Mesodermal cell (in vitro differentiated cells): ENCODE results near the gene LAIR1. TPM values are rescaled to one million over a fixed set of nuclear protein-coding genes. Genes with fewer than 3 reads are reported as not detected.

Source experiments
- H3K27ac ChIP-seq: 2 replicates; pipeline ENCODE4 v1.7.0; 2013; ENCODE audit warnings: mild to moderate bottlenecking, low read depth, low read length, moderate library complexity; ENCODE audit not compliant: severe bottlenecking
- H3K36me3 ChIP-seq: 2 replicates; pipeline ENCODE4 v1.7.1; 2013; ENCODE audit warnings: mild to moderate bottlenecking, low read length, moderate library complexity; ENCODE audit not compliant: control insufficient read depth, insufficient read depth
- H3K4me1 ChIP-seq: one replicate; pipeline ENCODE4 v1.7.1; 2013; ENCODE audit warnings: mild to moderate bottlenecking, low read length; ENCODE audit not compliant: insufficient read depth, control insufficient read depth, poor library complexity, severe bottlenecking
- H3K4me3 ChIP-seq: 2 replicates; pipeline ENCODE4 v1.7.0; 2013; ENCODE audit warnings: low read length, control low read depth, mild to moderate bottlenecking; ENCODE audit not compliant: insufficient read depth, poor library complexity, severe bottlenecking; ENCODE audit errors: extremely low read depth
- H3K9me3 ChIP-seq: 2 replicates; pipeline ENCODE4 v1.7.1; 2013; ENCODE audit warnings: mild to moderate bottlenecking, low read length, moderate library complexity; ENCODE audit not compliant: control insufficient read depth
- WGBS, 2 experiments: methylation state at CpG; one replicate each; pipeline ENCODE4 v1.1.5; 2013; ENCODE audit warnings: missing lambda C conversion rate in 2 of 2; ENCODE audit not compliant: insufficient coverage in 2 of 2; 5-methylcytosine and 5-hydroxymethylcytosine counted together
- polyA plus RNA-seq, 2 experiments: library from polyadenylated mRNA; stranded (reverse); fragments of 50-300 nt; gene quantifications; one replicate each; pipeline ENCODE4 v1.2.3, GENCODE V29; 2013

Gene LAIR1
- polyA plus RNA-seq (2013, experiment 1 of 2), result not detected
- not detected for polyA plus RNA-seq (2013, experiment 2 of 2)

GRCh38 chr19:54364775-54365257 is at the start of gene LAIR1:
Gene LAIR1, minus strand, starts transcription at chr19:54364931. Its CDS starts 127 bp downstream, at chr19:54364804.
- Histone ChIP-seq H3K9me3 (no peaks in the 10 kb centered on the region), H3K4me3 (no peak within 1 kb of the TSS), H3K27ac (no peak within 1 kb of the TSS), H3K4me1 (no peaks in the 10 kb centered on the region), H3K36me3 (no peaks in the 10 kb centered on the region)
- WGBS, 2 experiments, result 84 to 86% methylated on average over 11 to 12 of the region's 13 CpGs

- no peaks in the 10 kb centered on the region for H3K36me3 ChIP-seq
- H3K27ac ChIP-seq, result no peak overlapping the region
- H3K4me3 ChIP-seq, result no peak overlapping the region
- H3K4me1 ChIP-seq, result peaks cover 19% of the 10 kb centered on the region
- no peaks in the 10 kb centered on the region for H3K9me3 ChIP-seq
- WGBS, 2 experiments, result 80 to 81% methylated on average over 1 to 2 of the region's 4 CpGs
These were observed 49.4 kb upstream of the LAIR1 start for GRCh38 chr19:54414156-54414555.

GRCh38 chr19:54412877-54413276 is 48.1 kb upstream of the LAIR1 start:
- no peak overlapping the region for H3K27ac ChIP-seq
- WGBS, 2 experiments, result 58 to 65% methylated on average over 2 of the region's 4 CpGs
- H3K4me1 ChIP-seq, result peaks cover 6% of the 10 kb centered on the region
- no peaks in the 10 kb centered on the region for H3K36me3 ChIP-seq
- H3K4me3 ChIP-seq, result no peak overlapping the region
- H3K9me3 ChIP-seq, result no peaks in the 10 kb centered on the region

- Histone ChIP-seq H3K4me3 (no peak overlapping the region), H3K36me3 (no peaks in the 10 kb centered on the region), H3K27ac (no peak overlapping the region), H3K9me3 (no peaks in the 10 kb centered on the region), H3K4me1 (peaks cover 3% of the 10 kb centered on the region)
These were observed 46.3 kb upstream of the LAIR1 start for GRCh38 chr19:54411033-54411432.

GRCh38 chr19:54408456-54409026 is 43.8 kb upstream of the LAIR1 start:
- H3K4me1 ChIP-seq, result no peaks in the 10 kb centered on the region
- no peaks in the 10 kb centered on the region for H3K36me3 ChIP-seq
- H3K9me3 ChIP-seq, result no peaks in the 10 kb centered on the region
- 83 to 93% methylated on average over 4 of the region's 9 CpGs for WGBS, 2 experiments
- H3K27ac ChIP-seq, result no peak overlapping the region
- no peak overlapping the region for H3K4me3 ChIP-seq

- Histone ChIP-seq H3K36me3 (no peaks in the 10 kb centered on the region), H3K27ac (no peak overlapping the region), H3K4me3 (no peak overlapping the region), H3K4me1 (no peaks in the 10 kb centered on the region), H3K9me3 (no peaks in the 10 kb centered on the region)
- WGBS, 2 experiments, result 85 to 91% methylated on average over 5 to 7 of the region's 7 CpGs
These were observed 43.0 kb upstream of the LAIR1 start for GRCh38 chr19:54407780-54408179.

GRCh38 chr19:54405628-54406027 is 40.9 kb upstream of the LAIR1 start:
- no peak overlapping the region for H3K27ac ChIP-seq
- no peaks in the 10 kb centered on the region for H3K9me3 ChIP-seq
- no peak overlapping the region for H3K4me3 ChIP-seq
- H3K4me1 ChIP-seq, result no peaks in the 10 kb centered on the region
- H3K36me3 ChIP-seq, result no peaks in the 10 kb centered on the region

- WGBS, 2 experiments, result 87 to 93% methylated on average over 7 to 8 of the region's 8 CpGs
- no peak overlapping the region for H3K4me3 ChIP-seq
- H3K36me3 ChIP-seq, result no peaks in the 10 kb centered on the region
- no peaks in the 10 kb centered on the region for H3K4me1 ChIP-seq
- H3K9me3 ChIP-seq, result no peaks in the 10 kb centered on the region
- no peak overlapping the region for H3K27ac ChIP-seq
These were observed 38.3 kb upstream of the LAIR1 start for GRCh38 chr19:54403054-54403453.

GRCh38 chr19:54400913-54401312 is 36.2 kb upstream of the LAIR1 start:
- 73% methylated on average over 3 of the region's 6 CpGs; no CpG with 5 or more reads in 1 of the 2 experiments for WGBS, 2 experiments

GRCh38 chr19:54399189-54399588 is 34.5 kb upstream of the LAIR1 start:
- Histone ChIP-seq H3K36me3 (no peaks in the 10 kb centered on the region), H3K4me1 (no peaks in the 10 kb centered on the region), H3K4me3 (no peak overlapping the region), H3K27ac (no peak overlapping the region), H3K9me3 (no peaks in the 10 kb centered on the region)
- 20 to 40% methylated on average over 1 of the region's 2 CpGs for WGBS, 2 experiments

More at GRCh38 chr19:54400913-54401312, 36.2 kb upstream of the LAIR1 start:
- no peak overlapping the region for H3K4me3 ChIP-seq
- no peaks in the 10 kb centered on the region for H3K36me3 ChIP-seq
- no peaks in the 10 kb centered on the region for H3K9me3 ChIP-seq
- H3K27ac ChIP-seq, result no peak overlapping the region
- H3K4me1 ChIP-seq, result no peaks in the 10 kb centered on the region

- no peak overlapping the region for H3K27ac ChIP-seq
- H3K36me3 ChIP-seq, result no peaks in the 10 kb centered on the region
- H3K9me3 ChIP-seq, result no peaks in the 10 kb centered on the region
- 57 to 87% methylated on average over 3 to 5 of the region's 8 CpGs for WGBS, 2 experiments
- H3K4me3 ChIP-seq, result no peak overlapping the region
- H3K4me1 ChIP-seq, result no peaks in the 10 kb centered on the region
These were observed 31.0 kb upstream of the LAIR1 start for GRCh38 chr19:54395685-54396084.
